GM20000 (cell line): ENCODE data around the gene SNTG2.

Experiments used
- DNase-seq: peaks from one replicate; pipeline ENCODE4 v3.0.0; 2012; ENCODE audit warnings: low spot score
- CTCF ChIP-seq: IDR thresholded peaks from 2 replicates; pipeline ENCODE4 v1.5.1; 2012; ENCODE audit warnings: mild to moderate bottlenecking, control low read depth; ENCODE audit errors: extremely low read depth, missing control alignments

The SNTG2 gene

GRCh38 chr2:945104-945503, 5.5 kb upstream of the SNTG2 start:
- no peak for TF ChIP-seq CTCF
- no peak for DNase-seq

GRCh38 chr2:946073-946948, 4.3 kb upstream of the SNTG2 start:
- DNase-seq: no peak
- TF ChIP-seq CTCF: no peak

GRCh38 chr2:949384-950079, 1.1 kb upstream of the SNTG2 start:
- no peak for DNase-seq
- TF ChIP-seq CTCF: no peak

GRCh38 chr2:951224-952006, 766 bp downstream of the SNTG2 start:
- no peak for TF ChIP-seq CTCF
- peak; percentile 36 for DNase-seq

GRCh38 chr2:953408-953807, 2.8 kb downstream of the SNTG2 start:
- TF ChIP-seq CTCF: no peak
- no peak for DNase-seq

- DNase-seq: no peak
- TF ChIP-seq CTCF: no peak
Measured at GRCh38 chr2:953975-954686, 3.5 kb downstream of the SNTG2 start.

- no peak for DNase-seq
- no peak for TF ChIP-seq CTCF
Measured at GRCh38 chr2:954687-955000, 4.0 kb downstream of the SNTG2 start.
